Hematopoietic multipotent progenitor cell treated with erythropoietin and hydrocortisone succinate and interleukin-3 and kit ligand, for 17 days (in vitro differentiated cells): ENCODE results near the gene ADAMTS2.

Experiments used
- DNase-seq: peaks from one replicate; pipeline ENCODE4 v3.0.0-alpha.2; 2015; ENCODE audit warnings: low spot score

Gene ADAMTS2

GRCh38 chr5:179176571-179177230 is 168.6 kb downstream of the ADAMTS2 start:
- DNase-seq = no peak

GRCh38 chr5:179176166-179176565 is 169.1 kb downstream of the ADAMTS2 start:
- no peak for DNase-seq

GRCh38 chr5:179171816-179172745 is 173.2 kb downstream of the ADAMTS2 start:
- no peak for DNase-seq

- DNase-seq = no peak
Measured at GRCh38 chr5:179171251-179171815, 173.9 kb downstream of the ADAMTS2 start.

- DNase-seq = no peak
Measured at GRCh38 chr5:179170606-179171005, 174.7 kb downstream of the ADAMTS2 start.

- no peak for DNase-seq
Measured at GRCh38 chr5:179169836-179170235, 175.4 kb downstream of the ADAMTS2 start.

- no peak for DNase-seq
Measured at GRCh38 chr5:179168664-179169063, 176.6 kb downstream of the ADAMTS2 start.

- DNase-seq = no peak
Measured at GRCh38 chr5:179167871-179168451, 177.3 kb downstream of the ADAMTS2 start.

- DNase-seq = peak; percentile 12
Measured at GRCh38 chr5:179166886-179167841, 178.1 kb downstream of the ADAMTS2 start.

GRCh38 chr5:179166171-179166885 is 178.9 kb downstream of the ADAMTS2 start:
- DNase-seq = no peak

GRCh38 chr5:179165421-179166170 is 179.7 kb downstream of the ADAMTS2 start:
- no peak for DNase-seq

GRCh38 chr5:179164331-179165311 is 180.6 kb downstream of the ADAMTS2 start:
- no peak for DNase-seq

- no peak for DNase-seq
Measured at GRCh38 chr5:179163236-179164155, 181.8 kb downstream of the ADAMTS2 start.

GRCh38 chr5:179162351-179163235 is 182.7 kb downstream of the ADAMTS2 start:
- DNase-seq = no peak

GRCh38 chr5:179161901-179162300 is 183.4 kb downstream of the ADAMTS2 start:
- DNase-seq = no peak

GRCh38 chr5:179160584-179160983 is 184.7 kb downstream of the ADAMTS2 start:
- no peak for DNase-seq

GRCh38 chr5:179158556-179158955 is 186.7 kb downstream of the ADAMTS2 start:
- DNase-seq = no peak
